Measurements from ENCODE around the gene CTBP1. TPM values are rescaled to one million over a fixed set of nuclear protein-coding genes. Genes with fewer than 3 reads are reported as not detected.

Gene CTBP1
- total and polyA plus RNA-seq, 9 of the 15 experiments (the other 6 are each of a cell fraction or from before 2014, with no cell fraction given), result 14.5 to 162 (median 68.2) TPM

DNA sequence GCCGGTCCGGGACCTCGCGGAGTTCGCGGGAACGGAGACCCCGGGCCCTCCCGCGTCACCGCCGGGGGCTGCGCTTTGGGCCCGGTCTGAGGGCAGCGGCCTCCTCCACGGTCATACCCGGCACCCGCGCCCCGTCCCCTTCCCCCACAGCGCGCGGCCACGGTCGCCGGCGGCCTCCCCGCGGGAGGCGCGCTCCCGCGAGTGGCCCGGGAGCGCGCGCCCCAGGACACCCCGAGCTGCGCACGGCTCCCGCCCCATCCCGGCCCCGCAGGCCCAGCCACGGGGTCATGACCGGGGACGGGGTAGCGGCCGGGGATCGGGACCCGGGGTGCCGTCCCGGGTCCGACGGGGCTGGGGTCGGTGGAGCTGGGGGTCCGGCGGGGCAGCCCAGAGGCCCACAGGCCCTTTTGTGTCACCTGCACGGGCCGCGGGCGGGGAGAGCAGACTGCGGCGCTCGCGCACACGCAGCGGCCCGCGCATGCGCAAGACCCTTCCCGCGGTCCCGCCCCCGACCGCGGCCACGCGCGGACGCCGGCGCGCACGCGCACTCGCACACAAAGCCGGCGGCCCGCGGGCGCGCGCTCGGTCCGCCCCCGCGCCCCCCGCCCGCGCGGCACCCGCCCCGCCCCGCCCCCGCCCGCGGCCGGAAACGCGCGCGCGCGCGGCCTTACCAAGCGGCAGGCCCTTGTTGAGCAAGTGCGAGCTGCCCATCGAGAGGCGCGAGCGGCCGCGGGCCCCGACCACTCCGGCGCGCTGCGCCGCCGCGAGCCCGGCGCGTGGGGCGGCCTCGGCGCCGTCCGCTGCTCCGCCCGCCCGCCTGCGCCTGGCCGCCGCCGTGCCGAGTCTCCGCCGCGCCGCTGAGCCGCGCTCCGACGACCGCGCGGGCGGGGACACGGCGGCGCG lies at the start of gene CTBP1 (continued):
- TF ChIP-seq, protein P1, sequence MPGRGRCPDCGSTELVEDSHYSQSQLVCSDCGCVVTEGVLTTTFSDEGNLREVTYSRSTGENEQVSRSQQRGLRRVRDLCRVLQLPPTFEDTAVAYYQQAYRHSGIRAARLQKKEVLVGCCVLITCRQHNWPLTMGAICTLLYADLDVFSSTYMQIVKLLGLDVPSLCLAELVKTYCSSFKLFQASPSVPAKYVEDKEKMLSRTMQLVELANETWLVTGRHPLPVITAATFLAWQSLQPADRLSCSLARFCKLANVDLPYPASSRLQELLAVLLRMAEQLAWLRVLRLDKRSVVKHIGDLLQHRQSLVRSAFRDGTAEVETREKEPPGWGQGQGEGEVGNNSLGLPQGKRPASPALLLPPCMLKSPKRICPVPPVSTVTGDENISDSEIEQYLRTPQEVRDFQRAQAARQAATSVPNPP (IDR thresholded peaks at IDR 0.05; ENCODE audit: borderline replicate concordance, insufficient read depth, insufficient read length), result no peak
- TF ChIP-seq CHD4 (IDR thresholded peaks at IDR 0.05; ENCODE audit: insufficient read depth, insufficient replicate concordance, low read depth, low read length, poor library complexity, severe bottlenecking) (no peak), RBM17 (IDR thresholded peaks at IDR 0.05; ENCODE audit: borderline replicate concordance, low read depth, low read length) (no peak), ZNF408 (CRISPR knock-in tag; IDR thresholded peaks at IDR 0.05; ENCODE audit: low read depth) (no peak), ARNT (IDR thresholded peaks at IDR 0.05) (no peak), RBFOX2 (IDR thresholded peaks at IDR 0.05; ENCODE audit: low read depth, low read length) (peak; percentile 76), MCM7 (IDR thresholded peaks at IDR 0.05) (no peak), YBX1 (IDR thresholded peaks at IDR 0.05) (no peak), NCOR1 (IDR thresholded peaks at IDR 0.05) (no peak), GATA2 (CRISPR knock-in tag; IDR thresholded peaks at IDR 0.05) (no peak), TEAD4 (IDR thresholded peaks at IDR 0.05; ENCODE audit: low read length) (no peak), TEAD4 (CRISPR knock-in tag; IDR thresholded peaks at IDR 0.05; ENCODE audit: borderline replicate concordance) (no peak), IFI16 (CRISPR knock-in tag; IDR thresholded peaks at IDR 0.05) (no peak)
- TF ChIP-seq, protein P2, sequence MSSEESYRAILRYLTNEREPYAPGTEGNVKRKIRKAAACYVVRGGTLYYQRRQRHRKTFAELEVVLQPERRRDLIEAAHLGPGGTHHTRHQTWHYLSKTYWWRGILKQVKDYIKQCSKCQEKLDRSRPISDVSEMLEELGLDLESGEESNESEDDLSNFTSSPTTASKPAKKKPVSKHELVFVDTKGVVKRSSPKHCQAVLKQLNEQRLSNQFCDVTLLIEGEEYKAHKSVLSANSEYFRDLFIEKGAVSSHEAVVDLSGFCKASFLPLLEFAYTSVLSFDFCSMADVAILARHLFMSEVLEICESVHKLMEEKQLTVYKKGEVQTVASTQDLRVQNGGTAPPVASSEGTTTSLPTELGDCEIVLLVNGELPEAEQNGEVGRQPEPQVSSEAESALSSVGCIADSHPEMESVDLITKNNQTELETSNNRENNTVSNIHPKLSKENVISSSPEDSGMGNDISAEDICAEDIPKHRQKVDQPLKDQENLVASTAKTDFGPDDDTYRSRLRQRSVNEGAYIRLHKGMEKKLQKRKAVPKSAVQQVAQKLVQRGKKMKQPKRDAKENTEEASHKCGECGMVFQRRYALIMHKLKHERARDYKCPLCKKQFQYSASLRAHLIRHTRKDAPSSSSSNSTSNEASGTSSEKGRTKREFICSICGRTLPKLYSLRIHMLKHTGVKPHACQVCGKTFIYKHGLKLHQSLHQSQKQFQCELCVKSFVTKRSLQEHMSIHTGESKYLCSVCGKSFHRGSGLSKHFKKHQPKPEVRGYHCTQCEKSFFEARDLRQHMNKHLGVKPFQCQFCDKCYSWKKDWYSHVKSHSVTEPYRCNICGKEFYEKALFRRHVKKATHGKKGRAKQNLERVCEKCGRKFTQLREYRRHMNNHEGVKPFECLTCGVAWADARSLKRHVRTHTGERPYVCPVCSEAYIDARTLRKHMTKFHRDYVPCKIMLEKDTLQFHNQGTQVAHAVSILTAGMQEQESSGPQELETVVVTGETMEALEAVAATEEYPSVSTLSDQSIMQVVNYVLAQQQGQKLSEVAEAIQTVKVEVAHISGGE (CRISPR knock-in tag; IDR thresholded peaks at IDR 0.05), result peak in 1 of 3 experiments; percentile 91; a peak in 2 of 6 replicates
- TF ChIP-seq, protein P3, sequence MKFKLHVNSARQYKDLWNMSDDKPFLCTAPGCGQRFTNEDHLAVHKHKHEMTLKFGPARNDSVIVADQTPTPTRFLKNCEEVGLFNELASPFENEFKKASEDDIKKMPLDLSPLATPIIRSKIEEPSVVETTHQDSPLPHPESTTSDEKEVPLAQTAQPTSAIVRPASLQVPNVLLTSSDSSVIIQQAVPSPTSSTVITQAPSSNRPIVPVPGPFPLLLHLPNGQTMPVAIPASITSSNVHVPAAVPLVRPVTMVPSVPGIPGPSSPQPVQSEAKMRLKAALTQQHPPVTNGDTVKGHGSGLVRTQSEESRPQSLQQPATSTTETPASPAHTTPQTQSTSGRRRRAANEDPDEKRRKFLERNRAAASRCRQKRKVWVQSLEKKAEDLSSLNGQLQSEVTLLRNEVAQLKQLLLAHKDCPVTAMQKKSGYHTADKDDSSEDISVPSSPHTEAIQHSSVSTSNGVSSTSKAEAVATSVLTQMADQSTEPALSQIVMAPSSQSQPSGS (CRISPR knock-in tag; IDR thresholded peaks at IDR 0.05), result no peak

Data from K562 (cell line).